Fibroblast of lung (primary cell): Measurements from ENCODE around the gene ROBO1.
"Not testable (repeated sequence)": the region's sequence is repeated elsewhere in the genome, so short reads cannot be mapped to it uniquely, and the experiment has no call there.

Source experiments
- CTCF ChIP-seq, 2 donors: IDR thresholded peaks in 1 of 2; conservative IDR thresholded peaks in 1 of 2; 1 replicate in 1 of 2; 2 replicates in 1 of 2; pipeline ENCODE4 v1.5.1; 2011 to 2012; ENCODE audit warnings: low read length in 2 of 2, control low read depth in 1 of 2, inconsistent platforms in 1 of 2, low read depth in 1 of 2, mild to moderate bottlenecking in 1 of 2
- EZH2 ChIP-seq: IDR thresholded peaks from 2 replicates; pipeline ENCODE4 v1.5.1; 2012; ENCODE audit warnings: low read length, control low read depth, mild to moderate bottlenecking; ENCODE audit errors: missing control alignments

- not testable (repeated sequence) for TF ChIP-seq CTCF (conservative IDR thresholded peaks at IDR 0.05 in 1 of 2, IDR thresholded peaks at IDR 0.05 in 1 of 2; ENCODE audit: low read depth in 1 of 2, low read length in 2 of 2); EZH2
Observed at GRCh38 chr3:79325833-79326383, 441.9 kb downstream of the ROBO1 start.
